ENCODE measurements around the gene PRR5L.

The PRR5L gene

GRCh38 chr11:36407356-36407755 is 111.3 kb downstream of the PRR5L start:
- no peak for DNase-seq

GRCh38 chr11:36408498-36409136 is 112.5 kb downstream of the PRR5L start:
- DNase-seq = no peak

GRCh38 chr11:36409152-36409816 is 113.2 kb downstream of the PRR5L start:
- no peak for DNase-seq

- no peak for DNase-seq
Observed at GRCh38 chr11:36411202-36411640, 115.1 kb downstream of the PRR5L start.

- no peak for DNase-seq
Observed at GRCh38 chr11:36412781-36413383, 116.8 kb downstream of the PRR5L start.

- no peak for DNase-seq
Observed at GRCh38 chr11:36417154-36417553, 121.1 kb downstream of the PRR5L start.

- no peak for DNase-seq
Observed at GRCh38 chr11:36419791-36420424, 123.8 kb downstream of the PRR5L start.

- DNase-seq = no peak
Observed at GRCh38 chr11:36421546-36422155, 125.6 kb downstream of the PRR5L start.

- DNase-seq = no peak
Observed at GRCh38 chr11:36425561-36426081, 129.5 kb downstream of the PRR5L start.

- DNase-seq = no peak
Observed at GRCh38 chr11:36426226-36426848, 130.2 kb downstream of the PRR5L start.

- no peak for DNase-seq
Observed at GRCh38 chr11:36427079-36427478, 131.0 kb downstream of the PRR5L start.

GRCh38 chr11:36427876-36428275 is 131.8 kb downstream of the PRR5L start:
- no peak for DNase-seq

GRCh38 chr11:36431429-36432092 is 135.5 kb downstream of the PRR5L start:
- DNase-seq = no peak

GRCh38 chr11:36432093-36432469 is 136.0 kb downstream of the PRR5L start:
- no peak for DNase-seq

- DNase-seq = no peak
Observed at GRCh38 chr11:36432738-36433137, 136.7 kb downstream of the PRR5L start.

- no peak for DNase-seq
Observed at GRCh38 chr11:36436064-36436463, 140.0 kb downstream of the PRR5L start.

GRCh38 chr11:36436589-36436988 is 140.5 kb downstream of the PRR5L start:
- no peak for DNase-seq

GRCh38 chr11:36437413-36437812 is 141.3 kb downstream of the PRR5L start:
- no peak for DNase-seq

- no peak for DNase-seq
Observed at GRCh38 chr11:36438126-36438525, 142.0 kb downstream of the PRR5L start.

GRCh38 chr11:36441610-36442208 is 145.6 kb downstream of the PRR5L start:
- no peak for DNase-seq

- DNase-seq = no peak
Observed at GRCh38 chr11:36443661-36444060, 147.6 kb downstream of the PRR5L start.

- no peak for DNase-seq
Observed at GRCh38 chr11:36446135-36446534, 150.0 kb downstream of the PRR5L start.

All from NCI-H510A (cell line).